HG03280 (cell line): Measurements from ENCODE around the gene ECM1.

ENCODE experiments used
- ATAC-seq: cut with Tn5 transposase; IDR thresholded peaks from one replicate; pipeline ENCODE4 v1.9.1; 2021; ENCODE audit warnings: mild to moderate bottlenecking, moderate library complexity; ENCODE audit not compliant: unreplicated experiment

The ECM1 gene

GRCh38 chr1:150507912-150508864 lies at the start of gene ECM1:
ECM1 (plus strand) TSS chr1:150508109; CDS start chr1:150508210, 101 bp downstream.
- ATAC-seq: no peak

- no peak for ATAC-seq
These were observed 43.5 kb upstream of the ECM1 start for GRCh38 chr1:150464422-150464826.

GRCh38 chr1:150466964-150467363 lies 40.9 kb upstream of the ECM1 start:
- no peak for ATAC-seq

- no peak for ATAC-seq
These were observed 38.6 kb upstream of the ECM1 start for GRCh38 chr1:150469291-150469690.

- no peak for ATAC-seq
These were observed 35.2 kb upstream of the ECM1 start for GRCh38 chr1:150472601-150473200.

- ATAC-seq: no peak
These were observed 34.2 kb upstream of the ECM1 start for GRCh38 chr1:150473659-150474058.

GRCh38 chr1:150474869-150475268 lies 33.0 kb upstream of the ECM1 start:
- ATAC-seq: no peak

- ATAC-seq: no peak
These were observed 31.2 kb upstream of the ECM1 start for GRCh38 chr1:150476754-150477153.

- no peak for ATAC-seq
These were observed 30.6 kb upstream of the ECM1 start for GRCh38 chr1:150477320-150477719.

GRCh38 chr1:150477733-150478132 lies 30.2 kb upstream of the ECM1 start:
- no peak for ATAC-seq

- ATAC-seq: no peak
These were observed 28.5 kb upstream of the ECM1 start for GRCh38 chr1:150479370-150479769.

GRCh38 chr1:150479927-150480352 lies 28.0 kb upstream of the ECM1 start:
- ATAC-seq: no peak

GRCh38 chr1:150484431-150484830 lies 23.5 kb upstream of the ECM1 start:
- no peak for ATAC-seq

GRCh38 chr1:150484861-150485260 lies 23.0 kb upstream of the ECM1 start:
- ATAC-seq: no peak

- peak; percentile 100 for ATAC-seq
These were observed 20.7 kb upstream of the ECM1 start, which contains the start of gene TARS2 for GRCh38 chr1:150486966-150487762. TARS2 (plus strand) TSS chr1:150487419; CDS start chr1:150487451, 32 bp downstream.

GRCh38 chr1:150487763-150488115 lies 20.2 kb upstream of the ECM1 start:
- ATAC-seq: no peak

- ATAC-seq: no peak
These were observed 14.7 kb upstream of the ECM1 start for GRCh38 chr1:150493175-150493574.

- no peak for ATAC-seq
These were observed 9.6 kb upstream of the ECM1 start for GRCh38 chr1:150498342-150498741.

GRCh38 chr1:150505431-150505830 lies 2.5 kb upstream of the ECM1 start:
- no peak for ATAC-seq

GRCh38 chr1:150508982-150509381 lies 1.1 kb downstream of the ECM1 start:
- no peak for ATAC-seq

- no peak for ATAC-seq
These were observed 3.6 kb downstream of the ECM1 start for GRCh38 chr1:150511551-150511950.
